SK-N-SH treated with all-trans-retinoic acid at 6 μM for 48 hours (cell line): Measurements from ENCODE around the gene ASTN2.

ENCODE experiments used
- ATAC-seq: fragments of 200-7000 bp; cut with Tn5 transposase; 3 replicates; pipeline ENCODE4 v1.9.1; 2020; ENCODE audit warnings: mild to moderate bottlenecking, moderate library complexity
- ARNTL ChIP-seq: fragments of 450-650 bp; formaldehyde crosslinking; IDR thresholded peaks from 2 replicates; pipeline ENCODE4 v1.5.0; 2020; ENCODE audit warnings: low read depth, mild to moderate bottlenecking, moderate library complexity, borderline replicate concordance
- BACH2 ChIP-seq: fragments of 250-450 bp; sonication (Bioruptor Pico); IDR thresholded peaks from 2 replicates; pipeline ENCODE4 v1.9.0; 2021; ENCODE audit warnings: mild to moderate bottlenecking, borderline replicate concordance
- CREB5 ChIP-seq: fragments of 250-450 bp; sonication (Bioruptor Pico); IDR thresholded peaks from 2 replicates; pipeline ENCODE4 v1.5.1; 2020; ENCODE audit warnings: low read depth, mild to moderate bottlenecking, moderate library complexity
- CSDC2 ChIP-seq: fragments of 250-450 bp; sonication (Bioruptor Pico); IDR thresholded peaks from 2 replicates; pipeline ENCODE4 v1.5.0; 2020; ENCODE audit warnings: mild to moderate bottlenecking, moderate library complexity
- ESRRG ChIP-seq: fragments of 250-450 bp; sonication (Bioruptor Pico); IDR thresholded peaks from 2 replicates; pipeline ENCODE4 v1.6.1; 2021; ENCODE audit warnings: mild to moderate bottlenecking
- GLIS3 ChIP-seq: fragments of 250-450 bp; sonication (Bioruptor Pico); IDR thresholded peaks from 2 replicates; pipeline ENCODE4 v1.5.0; 2020; ENCODE audit warnings: mild to moderate bottlenecking, moderate library complexity
- ISL1 ChIP-seq: fragments of 250-450 bp; sonication (Bioruptor Pico); IDR thresholded peaks from 2 replicates; pipeline ENCODE4 v2.1.2; 2022; ENCODE audit warnings: mild to moderate bottlenecking, moderate library complexity
- OSR1 ChIP-seq: fragments of 250-450 bp; sonication (Bioruptor Pico); IDR thresholded peaks from 2 replicates; pipeline ENCODE4 v1.8.0; 2022; ENCODE audit warnings: moderate library complexity, mild to moderate bottlenecking, inconsistent platforms
- POU6F1 ChIP-seq: fragments of 250-450 bp; sonication (Bioruptor Pico); IDR thresholded peaks from 2 replicates; pipeline ENCODE4 v1.8.0; 2021; ENCODE audit warnings: low read depth, mild to moderate bottlenecking, moderate library complexity, borderline replicate concordance
- PPARA ChIP-seq: fragments of 250-450 bp; sonication (Bioruptor Pico); IDR thresholded peaks from 2 replicates; pipeline ENCODE4 v1.5.0; 2020; ENCODE audit warnings: mild to moderate bottlenecking, borderline replicate concordance
- RARB ChIP-seq: fragments of 250-450 bp; sonication (Bioruptor Pico); IDR thresholded peaks from 2 replicates; pipeline ENCODE4 v1.8.0; 2021; ENCODE audit warnings: mild to moderate bottlenecking, moderate library complexity
- SNAI2 ChIP-seq: fragments of 250-450 bp; sonication (Bioruptor Pico); IDR thresholded peaks from 2 replicates; pipeline ENCODE4 v1.5.0; 2020; ENCODE audit warnings: mild to moderate bottlenecking, moderate library complexity
- TCF4 ChIP-seq: fragments of 250-450 bp; sonication (Bioruptor Pico); IDR thresholded peaks from 2 replicates; pipeline ENCODE4 v1.8.0; 2021; ENCODE audit warnings: mild to moderate bottlenecking, moderate library complexity, borderline replicate concordance
- ZC3H10 ChIP-seq: fragments of 250-450 bp; sonication (Bioruptor Pico); IDR thresholded peaks from 2 replicates; pipeline ENCODE4 v1.5.1; 2021; ENCODE audit warnings: mild to moderate bottlenecking, moderate library complexity
- ZFP3 ChIP-seq: fragments of 250-450 bp; sonication (Bioruptor Pico); IDR thresholded peaks from 2 replicates; pipeline ENCODE4 v1.5.0; 2020; ENCODE audit warnings: mild to moderate bottlenecking, moderate library complexity
- ZFP30 ChIP-seq: fragments of 450-650 bp; formaldehyde crosslinking; IDR thresholded peaks from 2 replicates; pipeline ENCODE4 v1.5.0; 2022; ENCODE audit warnings: mild to moderate bottlenecking, moderate library complexity
- ZNF565 ChIP-seq: fragments of 450-650 bp; formaldehyde crosslinking; conservative IDR thresholded peaks from 2 replicates; pipeline ENCODE4 v1.5.0; 2020; ENCODE audit warnings: low read depth, mild to moderate bottlenecking, moderate library complexity
- TF ChIP-seq, protein P1 (sequence below): fragments of 250-450 bp; sonication (Bioruptor Pico); IDR thresholded peaks from 2 replicates; pipeline ENCODE4 v1.5.1; 2021; ENCODE audit warnings: mild to moderate bottlenecking, moderate library complexity
- TF ChIP-seq, protein P2 (sequence below): fragments of 250-450 bp; sonication (Bioruptor Pico); IDR thresholded peaks from 2 replicates; pipeline ENCODE4 v1.5.0; 2020; ENCODE audit warnings: mild to moderate bottlenecking, moderate library complexity

The ASTN2 gene

GRCh38 chr9:116860509-116861120 is 554.2 kb downstream of the ASTN2 start:
- ATAC-seq, result peak; percentile 96
- TF ChIP-seq POU6F1 (no peak), CREB5 (CRISPR knock-in tag) (no peak), OSR1 (CRISPR knock-in tag) (no peak), TCF4 (CRISPR knock-in tag) (no peak), CSDC2 (CRISPR knock-in tag) (no peak), ARNTL (CRISPR knock-in tag) (no peak), ZFP30 (CRISPR knock-in tag) (no peak), ZNF565 (no peak)
- TF ChIP-seq, protein P1, sequence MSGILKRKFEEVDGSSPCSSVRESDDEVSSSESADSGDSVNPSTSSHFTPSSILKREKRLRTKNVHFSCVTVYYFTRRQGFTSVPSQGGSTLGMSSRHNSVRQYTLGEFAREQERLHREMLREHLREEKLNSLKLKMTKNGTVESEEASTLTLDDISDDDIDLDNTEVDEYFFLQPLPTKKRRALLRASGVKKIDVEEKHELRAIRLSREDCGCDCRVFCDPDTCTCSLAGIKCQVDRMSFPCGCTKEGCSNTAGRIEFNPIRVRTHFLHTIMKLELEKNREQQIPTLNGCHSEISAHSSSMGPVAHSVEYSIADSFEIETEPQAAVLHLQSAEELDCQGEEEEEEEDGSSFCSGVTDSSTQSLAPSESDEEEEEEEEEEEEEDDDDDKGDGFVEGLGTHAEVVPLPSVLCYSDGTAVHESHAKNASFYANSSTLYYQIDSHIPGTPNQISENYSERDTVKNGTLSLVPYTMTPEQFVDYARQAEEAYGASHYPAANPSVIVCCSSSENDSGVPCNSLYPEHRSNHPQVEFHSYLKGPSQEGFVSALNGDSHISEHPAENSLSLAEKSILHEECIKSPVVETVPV (CRISPR knock-in tag), result no peak

DNA sequence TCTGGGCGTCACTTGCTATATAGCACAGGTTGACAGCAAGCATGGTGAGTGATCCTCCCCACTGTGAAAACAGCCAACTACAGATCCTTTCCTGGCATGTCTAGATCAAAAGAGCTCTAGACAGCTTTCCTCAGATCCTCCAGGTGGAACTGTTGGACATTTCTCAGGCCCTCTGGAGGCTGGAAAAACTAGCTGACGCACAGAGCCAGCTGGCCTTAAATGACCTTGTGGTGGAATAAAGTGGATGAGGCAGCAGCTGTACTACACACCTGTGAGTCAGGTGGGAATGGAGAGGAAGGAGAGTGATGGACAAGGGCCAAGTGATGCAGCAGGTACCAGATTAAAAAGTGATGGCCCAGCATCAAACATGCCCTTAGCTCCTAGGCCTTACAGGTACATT is 555.1 kb downstream of the ASTN2 start:
- TF ChIP-seq ESRRG (no peak), ZFP3 (CRISPR knock-in tag) (no peak), ARNTL (CRISPR knock-in tag) (no peak), CSDC2 (CRISPR knock-in tag) (no peak), POU6F1 (no peak), RARB (CRISPR knock-in tag) (no peak), CREB5 (CRISPR knock-in tag) (no peak), SNAI2 (no peak)
- no peak for ATAC-seq

DNA sequence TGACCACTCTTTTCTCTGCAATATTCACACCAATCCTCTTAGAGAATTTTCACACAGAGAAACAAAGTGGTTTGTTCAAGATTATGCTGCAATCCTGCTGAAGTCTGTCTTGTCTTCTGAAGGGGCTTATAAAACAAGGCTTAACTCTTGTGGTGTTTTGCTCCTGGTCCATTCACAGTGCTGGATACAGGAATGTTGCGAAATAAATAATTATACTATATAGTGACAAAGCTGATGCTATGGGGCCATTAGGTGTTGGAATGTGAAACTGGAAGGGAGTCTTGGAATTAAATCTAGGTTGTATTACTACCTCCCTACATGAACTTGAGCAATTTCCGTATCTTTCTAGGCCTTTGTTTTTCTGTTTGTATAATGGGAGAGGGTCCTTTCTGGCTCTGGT is 557.5 kb downstream of the ASTN2 start:
- TF ChIP-seq SNAI2 (no peak), POU6F1 (no peak), PPARA (CRISPR knock-in tag) (no peak), OSR1 (CRISPR knock-in tag) (no peak), ZC3H10 (CRISPR knock-in tag) (no peak), BACH2 (CRISPR knock-in tag) (no peak), GLIS3 (CRISPR knock-in tag) (no peak), TCF4 (CRISPR knock-in tag) (no peak), ISL1 (CRISPR knock-in tag) (no peak)
- TF ChIP-seq, protein P1 (CRISPR knock-in tag), result no peak
- TF ChIP-seq, protein P2, sequence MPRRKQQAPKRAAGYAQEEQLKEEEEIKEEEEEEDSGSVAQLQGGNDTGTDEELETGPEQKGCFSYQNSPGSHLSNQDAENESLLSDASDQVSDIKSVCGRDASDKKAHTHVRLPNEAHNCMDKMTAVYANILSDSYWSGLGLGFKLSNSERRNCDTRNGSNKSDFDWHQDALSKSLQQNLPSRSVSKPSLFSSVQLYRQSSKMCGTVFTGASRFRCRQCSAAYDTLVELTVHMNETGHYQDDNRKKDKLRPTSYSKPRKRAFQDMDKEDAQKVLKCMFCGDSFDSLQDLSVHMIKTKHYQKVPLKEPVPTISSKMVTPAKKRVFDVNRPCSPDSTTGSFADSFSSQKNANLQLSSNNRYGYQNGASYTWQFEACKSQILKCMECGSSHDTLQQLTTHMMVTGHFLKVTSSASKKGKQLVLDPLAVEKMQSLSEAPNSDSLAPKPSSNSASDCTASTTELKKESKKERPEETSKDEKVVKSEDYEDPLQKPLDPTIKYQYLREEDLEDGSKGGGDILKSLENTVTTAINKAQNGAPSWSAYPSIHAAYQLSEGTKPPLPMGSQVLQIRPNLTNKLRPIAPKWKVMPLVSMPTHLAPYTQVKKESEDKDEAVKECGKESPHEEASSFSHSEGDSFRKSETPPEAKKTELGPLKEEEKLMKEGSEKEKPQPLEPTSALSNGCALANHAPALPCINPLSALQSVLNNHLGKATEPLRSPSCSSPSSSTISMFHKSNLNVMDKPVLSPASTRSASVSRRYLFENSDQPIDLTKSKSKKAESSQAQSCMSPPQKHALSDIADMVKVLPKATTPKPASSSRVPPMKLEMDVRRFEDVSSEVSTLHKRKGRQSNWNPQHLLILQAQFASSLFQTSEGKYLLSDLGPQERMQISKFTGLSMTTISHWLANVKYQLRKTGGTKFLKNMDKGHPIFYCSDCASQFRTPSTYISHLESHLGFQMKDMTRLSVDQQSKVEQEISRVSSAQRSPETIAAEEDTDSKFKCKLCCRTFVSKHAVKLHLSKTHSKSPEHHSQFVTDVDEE, result no peak
- ATAC-seq, result no peak
